Transverse colon (tissue), 4 donors: ENCODE results near the gene MTHFD2L.

Experiments used
- POLR2AphosphoS5 ChIP-seq, 3 donors: sonication (generic); formaldehyde crosslinking; IDR thresholded peaks; one replicate each; pipeline ENCODE4 v1.6.1; 2016; ENCODE audit warnings: antibody characterized with exemption in 3 of 3
- TF ChIP-seq, protein P1 (sequence below), 5 experiments: fragments of 200-600 bp in 3 of 5; fragments of 450-650 bp in 2 of 5; sonication (generic) in 3 of 5; IDR thresholded peaks; 1 replicate in 2 of 5; 2 replicates in 3 of 5; pipeline ENCODE4 v1.5.1; 2016 to 2017; ENCODE audit warnings: antibody characterized with exemption in 5 of 5, inconsistent platforms in 3 of 5, mild to moderate bottlenecking in 2 of 5, moderate library complexity in 1 of 5

DNA sequence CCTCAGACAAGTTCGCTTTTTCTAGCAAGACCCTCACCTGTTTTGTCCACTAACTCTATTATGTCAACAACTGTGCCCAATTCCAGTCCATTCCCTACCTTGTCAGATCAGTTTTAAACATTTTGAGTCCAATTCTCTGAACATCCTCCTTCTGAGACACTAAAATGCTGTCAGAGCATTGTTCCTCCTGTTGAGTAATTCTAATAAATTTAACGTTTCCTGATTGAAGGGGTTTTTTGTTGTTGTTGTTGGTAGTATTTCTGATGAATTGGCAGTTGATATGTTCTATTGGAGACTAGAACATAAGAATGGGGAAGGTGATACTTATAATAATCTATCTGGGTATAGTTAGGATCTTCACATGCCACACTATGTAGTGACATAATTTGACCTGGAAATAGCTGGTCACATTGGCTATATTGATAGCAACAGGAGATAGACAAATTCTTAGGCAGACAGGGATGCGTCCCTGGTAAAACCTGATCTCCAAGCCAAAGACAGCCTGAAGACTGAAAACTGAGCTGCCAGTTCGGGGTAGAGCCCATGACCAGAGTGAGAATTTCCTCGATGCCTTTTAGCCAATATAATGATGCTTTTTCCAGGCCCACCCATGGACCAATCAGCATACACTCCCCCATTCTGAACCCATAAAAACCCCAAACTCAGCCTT lies 46.5 kb upstream of the MTHFD2L start:
- TF ChIP-seq, protein P1, sequence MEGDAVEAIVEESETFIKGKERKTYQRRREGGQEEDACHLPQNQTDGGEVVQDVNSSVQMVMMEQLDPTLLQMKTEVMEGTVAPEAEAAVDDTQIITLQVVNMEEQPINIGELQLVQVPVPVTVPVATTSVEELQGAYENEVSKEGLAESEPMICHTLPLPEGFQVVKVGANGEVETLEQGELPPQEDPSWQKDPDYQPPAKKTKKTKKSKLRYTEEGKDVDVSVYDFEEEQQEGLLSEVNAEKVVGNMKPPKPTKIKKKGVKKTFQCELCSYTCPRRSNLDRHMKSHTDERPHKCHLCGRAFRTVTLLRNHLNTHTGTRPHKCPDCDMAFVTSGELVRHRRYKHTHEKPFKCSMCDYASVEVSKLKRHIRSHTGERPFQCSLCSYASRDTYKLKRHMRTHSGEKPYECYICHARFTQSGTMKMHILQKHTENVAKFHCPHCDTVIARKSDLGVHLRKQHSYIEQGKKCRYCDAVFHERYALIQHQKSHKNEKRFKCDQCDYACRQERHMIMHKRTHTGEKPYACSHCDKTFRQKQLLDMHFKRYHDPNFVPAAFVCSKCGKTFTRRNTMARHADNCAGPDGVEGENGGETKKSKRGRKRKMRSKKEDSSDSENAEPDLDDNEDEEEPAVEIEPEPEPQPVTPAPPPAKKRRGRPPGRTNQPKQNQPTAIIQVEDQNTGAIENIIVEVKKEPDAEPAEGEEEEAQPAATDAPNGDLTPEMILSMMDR (IDR thresholded peaks at IDR 0.05): no peak
- no peak for TF ChIP-seq POLR2AphosphoS5 (IDR thresholded peaks at IDR 0.05)
